Esophagus muscularis mucosa (tissue), 4 donors: ENCODE data around the gene PTPRE. TPM values are rescaled to one million over a fixed set of nuclear protein-coding genes. Genes with fewer than 3 reads are reported as not detected.

Source experiments
- DNase-seq: peaks from one replicate; pipeline ENCODE4 v3.0.0-alpha.2; 2017; ENCODE audit errors: extremely low spot score
- H3K27ac ChIP-seq, 4 donors: fragments of 200-600 bp; sonication (generic); replicated peaks in 1 of 4; 1 replicate in 3 of 4; 2 replicates in 1 of 4; pipeline ENCODE4 v1.5.1; 2016 to 2019; ENCODE audit warnings: mild to moderate bottlenecking in 1 of 4
- H3K27me3 ChIP-seq, 4 donors: fragments of 200-600 bp; sonication (generic); one replicate each; pipeline versions ENCODE4 v1.5.1 to v1.6.0; 2016 to 2019
- H3K36me3 ChIP-seq, 4 donors: fragments of 200-600 bp; sonication (generic); one replicate each; pipeline ENCODE4 v1.5.1; 2016 to 2019
- H3K4me1 ChIP-seq, 4 donors: fragments of 200-600 bp; sonication (generic); one replicate each; pipeline ENCODE4 v1.5.1; 2016 to 2019
- H3K4me3 ChIP-seq, 4 donors: fragments of 200-600 bp; sonication (generic); 1 replicate in 2 of 4; 2 replicates in 2 of 4; pipeline ENCODE4 v1.5.1; 2016 to 2019; ENCODE audit warnings: mild to moderate bottlenecking in 4 of 4, moderate library complexity in 1 of 4
- H3K9me3 ChIP-seq, 4 donors: fragments of 200-600 bp; sonication (generic); 1 replicate in 3 of 4; 2 replicates in 1 of 4; pipeline ENCODE4 v1.5.1; 2016 to 2019
- CTCF ChIP-seq, 3 experiments: fragments of 200-600 bp in 2 of 3; fragments of 450-650 bp in 1 of 3; sonication (generic) in 2 of 3; IDR thresholded peaks; one replicate each; pipeline ENCODE4 v1.5.1; 2017 to 2019; ENCODE audit warnings: antibody characterized with exemption in 3 of 3, mild to moderate bottlenecking in 2 of 3, moderate library complexity in 1 of 3
- EP300 ChIP-seq: sonication (generic); formaldehyde crosslinking; IDR thresholded peaks from one replicate; pipeline ENCODE4 v1.6.1; 2017; ENCODE audit warnings: antibody characterized with exemption
- POLR2A ChIP-seq: fragments of 450-650 bp; IDR thresholded peaks from one replicate; pipeline ENCODE4 v1.6.1; 2017; ENCODE audit warnings: antibody characterized with exemption, moderate library complexity, mild to moderate bottlenecking, low read depth
- POLR2AphosphoS5 ChIP-seq, 2 donors: sonication (generic); formaldehyde crosslinking; IDR thresholded peaks; one replicate each; pipeline ENCODE4 v1.6.1; 2017; ENCODE audit warnings: antibody characterized with exemption in 2 of 2
- WGBS: methylation state at CpG from one replicate; pipeline ENCODE4 v1.1.5; 2018; 5-methylcytosine and 5-hydroxymethylcytosine counted together
- intact Hi-C: fragments of 100-400 bp; cut with DNase I; formaldehyde crosslinking; loops from one replicate; pipeline ENCODE4 v1.15.1; 2023
- total RNA-seq, 4 donors: library from RNA; depleted of rRNA; stranded (reverse); fragments of >200 nt; gene quantifications; one replicate each; pipeline versions ENCODE4 v1.1.0 to v1.2.1, GENCODE V29; 2016

PTPRE gene
- total RNA-seq, 4 donors from 2014 or later = 8.7 to 22.4 (median 13.3) TPM

DNA sequence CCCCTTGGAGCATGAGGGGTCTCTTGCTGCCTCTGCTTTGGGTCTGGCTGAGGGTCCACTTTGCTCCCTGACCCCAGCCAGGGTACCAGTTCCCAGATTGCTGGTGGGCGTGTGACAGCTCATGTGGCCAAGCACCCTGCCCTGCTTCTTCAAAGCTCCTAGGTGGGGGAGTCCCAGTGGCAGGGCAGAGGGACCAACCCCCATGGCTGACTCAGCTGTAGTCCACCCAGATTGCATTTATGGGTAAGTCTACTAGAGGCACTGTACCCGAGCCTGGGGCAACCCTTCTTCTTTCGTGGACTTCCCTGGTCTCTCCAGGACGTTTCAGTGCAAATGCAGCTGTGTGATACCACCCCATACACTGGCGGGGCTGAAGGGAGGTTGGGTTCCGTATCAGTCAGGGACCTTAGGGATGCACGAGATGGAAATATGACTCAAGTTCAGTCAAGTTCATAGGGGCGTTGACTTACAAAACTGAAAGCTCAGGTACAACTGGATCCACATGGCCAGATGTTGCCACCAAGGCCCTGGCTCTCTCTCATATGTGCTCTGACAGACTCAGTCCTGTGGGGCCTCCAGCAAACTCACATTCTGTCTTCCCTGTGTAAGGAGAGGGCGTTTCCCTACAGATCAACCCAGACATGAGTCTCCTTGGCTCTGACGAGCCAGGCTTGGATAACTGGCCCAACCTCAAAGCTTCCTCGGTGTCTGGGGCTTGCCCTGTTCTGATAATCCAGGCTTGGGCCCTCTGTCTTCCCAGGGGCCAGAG is 13.6 kb downstream of the PTPRE start:
- no peaks in the 10 kb centered on the region for H3K36me3 ChIP-seq
- intact Hi-C loops = no loop called here
- peak; percentile 70 for DNase-seq
- TF ChIP-seq CTCF (IDR thresholded peaks at IDR 0.05) (no peak), POLR2AphosphoS5 (IDR thresholded peaks at IDR 0.05) (no peak), POLR2A (no peak), EP300 (no peak)
- H3K4me1 ChIP-seq = peaks cover 32 to 50% (median 41%) of the 10 kb centered on the region in 4 donors
- no peaks in the 10 kb centered on the region for H3K9me3 ChIP-seq
- no peaks in the 10 kb centered on the region for H3K27me3 ChIP-seq
- WGBS = 76% methylated on average over 9 of the region's 11 CpGs
- H3K27ac ChIP-seq = peak overlapping the region in 3 of 4 donors; percentile 23 to 31 (median 31)
- no peak overlapping the region for H3K4me3 ChIP-seq

- TF ChIP-seq CTCF (IDR thresholded peaks at IDR 0.05) (no peak), POLR2A (no peak), EP300 (no peak), POLR2AphosphoS5 (IDR thresholded peaks at IDR 0.05) (no peak)
- no peaks in the 10 kb centered on the region for H3K36me3 ChIP-seq
- H3K27me3 ChIP-seq = no peaks in the 10 kb centered on the region
- H3K4me3 ChIP-seq = no peak overlapping the region
- no peak for DNase-seq
- no peaks in the 10 kb centered on the region for H3K9me3 ChIP-seq
- peak overlapping the region in 1 of 4 donors; percentile 13 for H3K27ac ChIP-seq
- peaks cover 32 to 51% (median 42%) of the 10 kb centered on the region in 4 donors for H3K4me1 ChIP-seq
- intact Hi-C loops = no loop called here
- WGBS = 86% methylated on average over 11 of the region's 11 CpGs
Measured at GRCh38 chr10:127921075-127921752, 14.3 kb downstream of the PTPRE start.

- Histone ChIP-seq H3K9me3 (no peaks in the 10 kb centered on the region), H3K36me3 (no peaks in the 10 kb centered on the region), H3K4me1 (peaks cover 32 to 54% (median 42%) of the 10 kb centered on the region in 4 donors), H3K27me3 (no peaks in the 10 kb centered on the region), H3K27ac (peak overlapping the region; percentile 30 to 64 (median 36)), H3K4me3 (no peak overlapping the region)
- WGBS = 71% methylated on average over 2 of the region's 2 CpGs
- TF ChIP-seq CTCF (IDR thresholded peaks at IDR 0.05) = no peak
- no peak for TF ChIP-seq EP300
- no peak for TF ChIP-seq POLR2A
- TF ChIP-seq POLR2AphosphoS5 (IDR thresholded peaks at IDR 0.05) = no peak
- intact Hi-C loops = no loop called here
- no peak for DNase-seq
Measured at GRCh38 chr10:127921753-127922145, 14.8 kb downstream of the PTPRE start.

GRCh38 chr10:127922206-127922605 is 15.3 kb downstream of the PTPRE start:
- Histone ChIP-seq H3K4me3 (no peak overlapping the region), H3K27ac (peak overlapping the region; percentile 30 to 64 (median 36)), H3K4me1 (peaks cover 32 to 54% (median 42%) of the 10 kb centered on the region in 4 donors), H3K36me3 (no peaks in the 10 kb centered on the region), H3K9me3 (no peaks in the 10 kb centered on the region), H3K27me3 (no peaks in the 10 kb centered on the region)
- intact Hi-C loops = no loop called here
- DNase-seq = no peak
- TF ChIP-seq EP300 = no peak
- WGBS = 100% methylated on average over 1 of the region's 9 CpGs

GRCh38 chr10:127922675-127923366 is 15.9 kb downstream of the PTPRE start:
- H3K4me1 ChIP-seq = peaks cover 32 to 55% (median 42%) of the 10 kb centered on the region in 4 donors
- no peak overlapping the region for H3K4me3 ChIP-seq
- WGBS = 90% methylated on average over 7 of the region's 12 CpGs
- intact Hi-C loops = no loop called here
- TF ChIP-seq CTCF (IDR thresholded peaks at IDR 0.05) (no peak), EP300 (no peak)
- H3K9me3 ChIP-seq = no peaks in the 10 kb centered on the region
- peak overlapping the region; percentile 30 to 64 (median 36) for H3K27ac ChIP-seq
- no peak for DNase-seq
- no peaks in the 10 kb centered on the region for H3K36me3 ChIP-seq
- no peaks in the 10 kb centered on the region for H3K27me3 ChIP-seq
